OCI-LY1 (cell line): ENCODE measurements around the gene ANO2.

Source experiments
- CTCF ChIP-seq: fragments of 200-600 bp; sonication (generic), shearing (Covaris generic); IDR thresholded peaks from 2 replicates; pipeline ENCODE4 v1.5.1; 2017; ENCODE audit warnings: mild to moderate bottlenecking, antibody characterized with exemption, low read length, moderate library complexity, mixed read lengths
- EZH2 ChIP-seq: fragments of 200-600 bp; sonication (generic), shearing (Covaris generic); IDR thresholded peaks from 2 replicates; pipeline ENCODE4 v1.8.0; 2017; ENCODE audit warnings: borderline replicate concordance, mixed run types, mild to moderate bottlenecking, antibody characterized with exemption, low read length, moderate library complexity, mixed read lengths

GRCh38 chr12:5977556-5977955 is 32.5 kb upstream of the ANO2 start:
- TF ChIP-seq CTCF (no peak), EZH2 (no peak)
